ENCODE measurements around the gene PTPN14.

The PTPN14 gene

GRCh38 chr1:214471458-214471857, 79.9 kb downstream of the PTPN14 start:
- no peak for DNase-seq (ENCODE audit: extremely low spot score)
- TF ChIP-seq L3MBTL2 (conservative IDR thresholded peaks at IDR 0.05) (no peak), FOXA1 (IDR thresholded peaks at IDR 0.05) (no peak), ZNF384 (IDR thresholded peaks at IDR 0.05) (no peak), NFRKB (IDR thresholded peaks at IDR 0.05) (no peak), ARNT (IDR thresholded peaks at IDR 0.05) (no peak), FOXM1 (IDR thresholded peaks at IDR 0.05; ENCODE audit: borderline replicate concordance) (no peak), TARDBP (IDR thresholded peaks at IDR 0.05) (no peak), HDGF (IDR thresholded peaks at IDR 0.05; ENCODE audit: borderline replicate concordance) (no peak), LEF1 (IDR thresholded peaks at IDR 0.05; ENCODE audit: borderline replicate concordance) (no peak)
- TF ChIP-seq, protein P1, sequence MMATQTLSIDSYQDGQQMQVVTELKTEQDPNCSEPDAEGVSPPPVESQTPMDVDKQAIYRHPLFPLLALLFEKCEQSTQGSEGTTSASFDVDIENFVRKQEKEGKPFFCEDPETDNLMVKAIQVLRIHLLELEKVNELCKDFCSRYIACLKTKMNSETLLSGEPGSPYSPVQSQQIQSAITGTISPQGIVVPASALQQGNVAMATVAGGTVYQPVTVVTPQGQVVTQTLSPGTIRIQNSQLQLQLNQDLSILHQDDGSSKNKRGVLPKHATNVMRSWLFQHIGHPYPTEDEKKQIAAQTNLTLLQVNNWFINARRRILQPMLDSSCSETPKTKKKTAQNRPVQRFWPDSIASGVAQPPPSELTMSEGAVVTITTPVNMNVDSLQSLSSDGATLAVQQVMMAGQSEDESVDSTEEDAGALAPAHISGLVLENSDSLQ (IDR thresholded peaks at IDR 0.05), result no peak
- ChIA-PET POLR2A (no interaction called here), CTCF (no interaction called here)

GRCh38 chr1:214470132-214470531, 81.3 kb downstream of the PTPN14 start:
- CTCF ChIA-PET, result no interaction called here
- no peak for DNase-seq (ENCODE audit: extremely low spot score)
- POLR2A ChIA-PET, result no interaction called here
- TF ChIP-seq ELF4 (IDR thresholded peaks at IDR 0.05), result no peak
- no peak for TF ChIP-seq NFRKB (IDR thresholded peaks at IDR 0.05)
- TF ChIP-seq FOXM1 (IDR thresholded peaks at IDR 0.05; ENCODE audit: borderline replicate concordance), result no peak
- TF ChIP-seq SUZ12 (IDR thresholded peaks at IDR 0.05), result no peak
- TF ChIP-seq L3MBTL2 (conservative IDR thresholded peaks at IDR 0.05), result no peak
- no peak for TF ChIP-seq ARNT (IDR thresholded peaks at IDR 0.05)
- no peak for TF ChIP-seq FOXA1 (IDR thresholded peaks at IDR 0.05)
- no peak for TF ChIP-seq TARDBP (IDR thresholded peaks at IDR 0.05)
- no peak for TF ChIP-seq LEF1 (IDR thresholded peaks at IDR 0.05; ENCODE audit: borderline replicate concordance)
- no peak for TF ChIP-seq ZNF384 (IDR thresholded peaks at IDR 0.05)
- no peak for TF ChIP-seq FOXK2 (IDR thresholded peaks at IDR 0.05)
- TF ChIP-seq, protein P1 (IDR thresholded peaks at IDR 0.05), result no peak
- no peak for TF ChIP-seq HDGF (IDR thresholded peaks at IDR 0.05; ENCODE audit: borderline replicate concordance)
- no peak for TF ChIP-seq SP1 (IDR thresholded peaks at IDR 0.05)

- ChIA-PET POLR2A (no interaction called here), CTCF (no interaction called here)
- TF ChIP-seq NFRKB (IDR thresholded peaks at IDR 0.05), result no peak
- TF ChIP-seq ELF4 (IDR thresholded peaks at IDR 0.05), result no peak
- no peak for TF ChIP-seq FOXK2 (IDR thresholded peaks at IDR 0.05)
- no peak for TF ChIP-seq L3MBTL2 (conservative IDR thresholded peaks at IDR 0.05)
- no peak for DNase-seq (ENCODE audit: extremely low spot score)
Observed at GRCh38 chr1:214469290-214469689, 82.1 kb downstream of the PTPN14 start.

GRCh38 chr1:214467078-214467585, 84.3 kb downstream of the PTPN14 start:
- ChIA-PET CTCF (no interaction called here), POLR2A (no interaction called here)
- no peak for DNase-seq (ENCODE audit: extremely low spot score)
- TF ChIP-seq FOXA1 (IDR thresholded peaks at IDR 0.05) (no peak), ZNF384 (IDR thresholded peaks at IDR 0.05) (no peak), CTBP1 (IDR thresholded peaks at IDR 0.05; ENCODE audit: borderline replicate concordance) (no peak), TARDBP (IDR thresholded peaks at IDR 0.05) (no peak), SUZ12 (IDR thresholded peaks at IDR 0.05) (no peak), NFRKB (IDR thresholded peaks at IDR 0.05) (no peak), ELF4 (IDR thresholded peaks at IDR 0.05) (no peak)

GRCh38 chr1:214466403-214467077, 84.9 kb downstream of the PTPN14 start:
- TF ChIP-seq, protein P1 (IDR thresholded peaks at IDR 0.05), result peak; percentile 28; the same call in 1 of the 2 replicates
- no peak for TF ChIP-seq LEF1 (IDR thresholded peaks at IDR 0.05; ENCODE audit: borderline replicate concordance)
- TF ChIP-seq CTBP1 (IDR thresholded peaks at IDR 0.05; ENCODE audit: borderline replicate concordance), result no peak
- no peak for TF ChIP-seq BHLHE40 (IDR thresholded peaks at IDR 0.05; ENCODE audit: borderline replicate concordance)
- TF ChIP-seq ARNT (IDR thresholded peaks at IDR 0.05), result no peak
- CTCF ChIA-PET, result no interaction called here
- no peak for DNase-seq (ENCODE audit: extremely low spot score)
- POLR2A ChIA-PET, result no interaction called here

DNA sequence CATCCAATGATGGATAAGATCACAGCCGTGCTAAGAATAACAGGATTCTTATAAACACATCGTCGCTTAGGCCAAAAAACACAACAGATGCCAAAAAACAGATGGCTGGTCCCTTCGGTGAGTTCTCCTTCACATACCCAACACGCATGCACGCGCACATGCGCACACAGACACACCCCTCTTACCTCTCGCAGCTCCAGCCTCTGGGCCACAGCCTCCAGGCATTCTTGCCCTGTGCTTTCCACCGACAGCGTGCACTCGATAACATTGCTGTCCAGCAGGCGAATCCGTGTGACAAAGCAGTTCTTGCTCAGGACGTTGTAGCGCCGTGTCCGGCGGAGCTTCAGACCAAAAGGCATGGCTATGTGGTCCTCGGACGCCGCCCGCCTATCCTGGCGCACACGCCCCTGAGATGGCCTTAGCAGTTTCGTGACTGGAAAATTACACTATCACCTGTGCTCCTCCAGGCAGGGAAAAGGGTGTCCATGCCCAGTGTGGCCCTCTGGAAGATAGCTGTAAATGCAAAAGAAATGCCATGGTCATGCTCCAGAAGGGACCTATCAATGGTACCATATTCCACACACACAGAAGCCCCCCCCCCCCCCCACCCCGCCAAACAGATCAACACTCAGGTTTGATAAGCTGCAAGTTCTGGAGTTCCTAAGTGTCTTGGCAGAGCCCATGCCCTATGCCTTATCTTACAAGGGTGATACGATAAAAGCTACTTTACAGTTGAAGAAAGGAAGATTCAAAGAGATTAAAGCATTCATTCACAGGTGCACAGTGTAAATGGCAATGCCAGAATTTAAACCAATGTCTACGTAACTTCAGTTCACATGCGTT, 86.7 kb downstream of the PTPN14 start:
- ChIA-PET CTCF (no interaction called here), POLR2A (no interaction called here)
- no peak for TF ChIP-seq ARNT (IDR thresholded peaks at IDR 0.05)
- TF ChIP-seq CTBP1 (IDR thresholded peaks at IDR 0.05; ENCODE audit: borderline replicate concordance), result no peak
- no peak for TF ChIP-seq BHLHE40 (IDR thresholded peaks at IDR 0.05; ENCODE audit: borderline replicate concordance)
- TF ChIP-seq, protein P1 (IDR thresholded peaks at IDR 0.05), result no peak
- no peak for TF ChIP-seq FOXK2 (IDR thresholded peaks at IDR 0.05)
- TF ChIP-seq NFRKB (IDR thresholded peaks at IDR 0.05), result no peak
- no peak for TF ChIP-seq LEF1 (IDR thresholded peaks at IDR 0.05; ENCODE audit: borderline replicate concordance)
- TF ChIP-seq ELF4 (IDR thresholded peaks at IDR 0.05), result no peak
- TF ChIP-seq SUZ12 (IDR thresholded peaks at IDR 0.05), result no peak
- no peak for TF ChIP-seq HDGF (IDR thresholded peaks at IDR 0.05; ENCODE audit: borderline replicate concordance)
- TF ChIP-seq FOXM1 (IDR thresholded peaks at IDR 0.05; ENCODE audit: borderline replicate concordance), result no peak
- no peak for TF ChIP-seq TARDBP (IDR thresholded peaks at IDR 0.05)
- TF ChIP-seq L3MBTL2 (conservative IDR thresholded peaks at IDR 0.05), result no peak
- TF ChIP-seq SP1 (IDR thresholded peaks at IDR 0.05), result no peak
- no peak for TF ChIP-seq ZNF384 (IDR thresholded peaks at IDR 0.05)
- TF ChIP-seq FOXA1 (IDR thresholded peaks at IDR 0.05), result no peak
- DNase-seq (ENCODE audit: extremely low spot score), result no peak
